ENCODE data around the gene TACR2.
A peak's percentile ranks its signal among the peaks of the same experiment; 100 is the strongest.

Gene TACR2

DNA sequence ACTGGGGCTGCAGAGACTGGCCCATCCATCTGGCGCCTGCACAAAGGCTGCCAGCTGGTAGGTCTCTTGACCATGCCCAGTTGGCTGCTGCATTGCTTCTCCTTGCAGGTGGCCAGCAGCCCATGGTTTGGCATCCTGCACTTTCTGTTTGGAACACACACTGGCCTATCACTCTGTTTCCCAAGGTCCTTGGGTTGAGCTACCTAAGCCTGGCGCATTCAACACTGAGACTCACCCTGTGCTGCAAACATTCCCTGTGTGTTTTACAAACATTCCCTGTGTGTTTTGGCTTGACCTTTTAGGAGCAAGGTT is 55.5 kb downstream of the TACR2 start:
- no peak for DNase-seq (ENCODE audit: extremely low read depth, low read depth)
- TF ChIP-seq, protein P1, sequence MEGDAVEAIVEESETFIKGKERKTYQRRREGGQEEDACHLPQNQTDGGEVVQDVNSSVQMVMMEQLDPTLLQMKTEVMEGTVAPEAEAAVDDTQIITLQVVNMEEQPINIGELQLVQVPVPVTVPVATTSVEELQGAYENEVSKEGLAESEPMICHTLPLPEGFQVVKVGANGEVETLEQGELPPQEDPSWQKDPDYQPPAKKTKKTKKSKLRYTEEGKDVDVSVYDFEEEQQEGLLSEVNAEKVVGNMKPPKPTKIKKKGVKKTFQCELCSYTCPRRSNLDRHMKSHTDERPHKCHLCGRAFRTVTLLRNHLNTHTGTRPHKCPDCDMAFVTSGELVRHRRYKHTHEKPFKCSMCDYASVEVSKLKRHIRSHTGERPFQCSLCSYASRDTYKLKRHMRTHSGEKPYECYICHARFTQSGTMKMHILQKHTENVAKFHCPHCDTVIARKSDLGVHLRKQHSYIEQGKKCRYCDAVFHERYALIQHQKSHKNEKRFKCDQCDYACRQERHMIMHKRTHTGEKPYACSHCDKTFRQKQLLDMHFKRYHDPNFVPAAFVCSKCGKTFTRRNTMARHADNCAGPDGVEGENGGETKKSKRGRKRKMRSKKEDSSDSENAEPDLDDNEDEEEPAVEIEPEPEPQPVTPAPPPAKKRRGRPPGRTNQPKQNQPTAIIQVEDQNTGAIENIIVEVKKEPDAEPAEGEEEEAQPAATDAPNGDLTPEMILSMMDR (IDR thresholded peaks at IDR 0.05; ENCODE audit: low read depth, low read length) = no peak

DNA sequence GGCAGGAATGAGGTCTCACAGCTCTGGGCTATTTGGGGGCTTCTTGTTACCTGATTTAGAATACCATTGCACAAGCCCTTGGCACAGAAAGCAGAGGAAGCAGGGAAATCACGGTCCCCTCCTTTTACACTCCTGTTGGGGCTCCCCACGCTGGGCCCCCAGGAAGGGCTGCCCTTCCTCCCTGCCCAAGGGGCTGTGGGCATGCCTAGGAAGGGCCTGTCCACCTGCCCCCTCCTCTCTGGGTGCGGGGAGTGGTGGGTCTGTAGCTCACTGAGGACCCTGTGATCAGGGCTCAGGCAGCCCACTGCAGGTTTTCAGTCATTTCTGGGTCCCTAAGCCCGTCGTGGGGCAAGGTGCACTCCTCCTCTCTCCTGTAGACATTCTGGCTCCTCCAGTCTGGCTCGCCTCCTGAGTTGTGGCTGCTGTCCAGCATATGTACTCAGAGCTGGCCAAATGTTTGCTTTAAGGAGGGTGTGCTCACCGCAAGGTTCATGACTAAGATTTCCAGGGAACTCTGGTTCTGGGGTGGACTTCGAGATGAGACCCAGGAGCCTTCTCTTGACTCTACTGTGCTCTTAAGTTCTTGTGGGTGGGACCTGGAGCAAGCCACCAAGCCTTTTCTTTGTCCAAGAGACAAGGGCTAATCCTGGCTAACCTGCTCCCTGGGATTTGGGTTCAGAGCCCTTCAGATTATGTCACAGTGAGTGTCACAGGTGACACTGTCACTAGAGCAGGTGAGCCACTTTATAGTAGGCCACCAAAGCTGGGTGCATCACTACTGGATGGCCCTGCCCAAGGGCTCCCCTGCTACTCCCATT is 56.0 kb downstream of the TACR2 start:
- TF ChIP-seq, protein P1 (IDR thresholded peaks at IDR 0.05; ENCODE audit: low read depth, low read length) = no peak
- peak; percentile 59 for DNase-seq (ENCODE audit: extremely low read depth, low read depth)

DNA sequence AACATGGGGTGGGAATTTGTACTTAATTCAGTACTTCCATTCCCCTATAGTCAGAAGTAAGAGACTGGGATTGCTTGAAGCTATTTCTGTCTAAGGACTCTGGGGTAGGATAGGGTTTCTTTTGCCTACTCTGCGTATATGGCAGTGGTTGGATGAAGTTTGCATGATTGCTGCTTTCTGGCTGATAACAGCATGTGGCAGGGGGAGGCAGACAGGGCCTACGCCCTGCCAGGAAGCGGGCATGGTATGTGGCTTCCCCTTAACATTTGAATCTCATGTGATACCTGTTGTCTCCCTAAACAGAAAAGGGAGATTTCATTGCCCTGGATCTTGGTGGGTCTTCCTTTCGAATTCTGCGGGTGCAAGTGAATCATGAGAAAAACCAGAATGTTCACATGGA is 57.1 kb downstream of the TACR2 start:
- no peak for DNase-seq (ENCODE audit: extremely low read depth, low read depth)
- TF ChIP-seq, protein P1 (IDR thresholded peaks at IDR 0.05; ENCODE audit: low read depth, low read length) = no peak

DNA sequence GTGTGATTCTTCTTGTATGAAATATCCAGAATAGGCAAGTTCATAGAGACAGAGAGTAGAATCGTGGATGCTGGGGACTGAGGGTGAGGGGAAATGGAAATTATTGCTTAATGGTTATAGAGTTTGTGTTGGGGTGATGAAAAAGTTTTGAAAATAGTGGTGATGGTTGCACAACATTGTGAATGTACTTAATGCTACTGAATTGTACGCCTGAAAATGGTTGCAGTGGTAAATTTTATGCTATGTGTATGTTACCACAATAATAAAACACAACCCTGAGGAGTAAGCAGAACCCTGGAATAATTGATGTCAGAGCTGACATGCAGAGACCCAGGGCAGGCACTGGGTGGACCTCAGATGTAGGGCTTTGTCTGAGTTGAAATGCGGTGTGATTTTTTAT is 57.6 kb downstream of the TACR2 start:
- TF ChIP-seq, protein P1 (IDR thresholded peaks at IDR 0.05; ENCODE audit: low read depth, low read length) = no peak
- no peak for DNase-seq (ENCODE audit: extremely low read depth, low read depth)

DNA sequence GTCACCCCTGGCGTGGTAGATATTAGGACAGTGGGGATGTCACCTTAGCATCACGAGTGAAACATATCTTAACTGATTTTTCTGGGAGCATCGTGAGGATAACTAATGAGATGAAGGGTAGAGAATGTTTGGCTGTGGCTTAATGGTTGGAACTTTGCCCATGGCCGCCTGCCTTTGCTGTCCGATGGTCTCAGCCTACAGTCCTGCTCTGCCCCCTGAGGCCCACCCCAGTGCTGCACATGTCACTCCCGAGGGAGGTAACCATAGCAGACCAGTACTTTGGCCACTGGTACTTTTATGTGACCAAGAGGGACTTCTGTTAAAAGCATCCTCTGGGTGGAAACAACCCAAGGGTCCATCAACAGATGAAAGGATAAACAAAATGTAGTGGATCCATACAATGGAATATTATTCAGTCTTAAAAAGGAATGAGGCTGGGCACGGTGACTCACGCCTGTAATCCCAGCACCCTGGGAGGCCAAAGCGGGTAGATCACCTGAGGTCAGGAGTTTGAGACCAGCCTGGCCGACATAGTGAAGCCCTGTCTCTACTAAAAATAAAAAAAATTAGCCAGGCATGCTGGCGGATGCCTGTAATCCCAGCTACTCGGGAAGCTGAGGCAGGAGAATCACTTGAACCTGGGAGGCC is 58.4 kb downstream of the TACR2 start:
- TF ChIP-seq, protein P1 (IDR thresholded peaks at IDR 0.05; ENCODE audit: low read depth, low read length) = no peak
- no peak for DNase-seq (ENCODE audit: extremely low read depth, low read depth)

DNA sequence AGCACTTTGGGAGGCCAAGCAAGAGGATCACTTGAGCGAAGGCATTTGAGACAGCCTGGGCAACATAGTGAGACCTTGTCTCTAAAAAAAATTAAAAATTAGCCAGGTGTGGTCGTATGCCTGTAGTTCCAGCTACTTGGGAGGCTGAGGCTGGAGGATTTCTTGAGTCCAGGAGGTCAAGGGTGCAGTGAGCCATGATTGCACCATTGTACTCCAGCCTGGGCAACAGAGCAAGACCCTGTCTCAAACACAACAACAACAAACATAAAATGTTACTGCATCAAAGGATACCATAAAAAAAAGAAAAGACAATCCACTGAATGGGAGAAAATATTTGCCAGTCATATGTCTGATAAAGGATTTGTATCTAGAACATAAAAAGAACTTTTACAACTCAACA is 60.5 kb downstream of the TACR2 start:
- TF ChIP-seq, protein P1 (IDR thresholded peaks at IDR 0.05; ENCODE audit: low read depth, low read length) = no peak
- DNase-seq (ENCODE audit: extremely low read depth, low read depth) = no peak

DNA sequence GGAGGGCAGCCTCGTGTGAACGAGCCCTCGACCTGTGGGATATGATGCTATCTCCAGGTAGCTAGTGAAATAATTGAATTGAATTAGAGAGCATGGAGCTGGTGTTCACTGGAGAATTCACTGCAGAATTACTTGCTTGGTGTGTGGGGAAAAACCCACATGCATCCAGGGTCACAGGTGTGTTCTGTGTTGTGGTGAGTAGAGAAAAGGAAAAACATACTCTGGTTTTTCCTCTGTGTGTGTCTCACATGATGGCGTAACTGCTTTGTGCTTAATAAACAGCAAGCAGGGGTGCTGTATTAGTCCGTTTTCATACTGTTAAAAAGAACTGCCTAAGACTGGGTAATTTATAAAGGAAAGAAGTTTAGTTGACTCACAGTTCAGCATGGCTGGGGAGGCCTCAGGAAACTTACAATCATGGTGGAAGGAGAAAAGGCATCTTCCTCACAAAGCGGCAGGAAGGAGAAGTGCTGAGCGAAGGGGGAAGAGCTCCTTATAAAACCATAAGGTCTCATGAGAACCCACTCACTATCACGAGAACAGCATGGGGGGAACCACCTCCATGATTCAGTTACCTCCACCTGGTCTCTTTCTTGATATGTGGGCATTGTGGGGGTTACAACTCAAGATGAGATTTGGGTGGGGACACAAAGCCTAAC is 62.6 kb downstream of the TACR2 start:
- no peak for DNase-seq (ENCODE audit: extremely low read depth, low read depth)
- TF ChIP-seq, protein P1 (IDR thresholded peaks at IDR 0.05; ENCODE audit: low read depth, low read length) = no peak

Measured in AG09319 (cell line).